ENCODE results near the gene VASH1.

The VASH1 gene

DNA sequence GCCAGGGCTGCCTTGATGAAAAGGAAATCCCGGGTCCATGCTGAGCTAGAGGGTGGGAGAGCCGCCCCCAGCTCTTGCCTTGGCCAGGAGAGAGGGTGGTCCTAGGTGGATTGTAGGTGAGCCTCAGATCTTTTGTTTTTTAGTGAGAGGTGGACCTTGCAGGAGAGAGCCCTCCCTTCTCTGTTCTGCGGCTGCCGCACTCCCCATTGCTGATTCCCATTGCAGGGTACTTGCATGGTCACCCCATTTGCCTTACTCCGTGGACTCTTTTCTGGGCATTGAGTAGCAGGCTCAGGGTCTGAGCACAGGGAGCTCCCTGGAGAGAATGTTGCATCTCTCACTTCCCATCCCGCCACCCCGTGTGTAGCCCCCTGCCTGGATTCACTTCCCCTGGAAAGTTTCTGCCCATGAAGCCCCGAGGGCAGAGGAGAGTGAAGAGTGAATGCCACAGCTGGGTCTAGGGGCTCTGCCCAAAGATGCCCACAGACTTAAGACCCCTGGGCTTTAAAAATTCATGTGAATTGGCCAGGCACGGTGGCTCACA, 10.2 kb downstream of the VASH1 start:
- Mint-ChIP-seq H3K4me3 (no peak overlapping the region), H3K4me1 (peaks cover 22% of the 10 kb centered on the region), H3K27ac (no peak overlapping the region), H3K9me3 (no peaks in the 10 kb centered on the region), H3K36me3 (no peaks in the 10 kb centered on the region), H3K27me3 (peaks cover 44% of the 10 kb centered on the region)
- CTCF ChIA-PET, result interaction anchor here (1.7 to 3.4 kb wide), 2 partner anchors 12 to 61 kb away, joined by 5 to 26 read pairs; no protein-coding TSS in a partner anchor
- no peak for DNase-seq

DNA sequence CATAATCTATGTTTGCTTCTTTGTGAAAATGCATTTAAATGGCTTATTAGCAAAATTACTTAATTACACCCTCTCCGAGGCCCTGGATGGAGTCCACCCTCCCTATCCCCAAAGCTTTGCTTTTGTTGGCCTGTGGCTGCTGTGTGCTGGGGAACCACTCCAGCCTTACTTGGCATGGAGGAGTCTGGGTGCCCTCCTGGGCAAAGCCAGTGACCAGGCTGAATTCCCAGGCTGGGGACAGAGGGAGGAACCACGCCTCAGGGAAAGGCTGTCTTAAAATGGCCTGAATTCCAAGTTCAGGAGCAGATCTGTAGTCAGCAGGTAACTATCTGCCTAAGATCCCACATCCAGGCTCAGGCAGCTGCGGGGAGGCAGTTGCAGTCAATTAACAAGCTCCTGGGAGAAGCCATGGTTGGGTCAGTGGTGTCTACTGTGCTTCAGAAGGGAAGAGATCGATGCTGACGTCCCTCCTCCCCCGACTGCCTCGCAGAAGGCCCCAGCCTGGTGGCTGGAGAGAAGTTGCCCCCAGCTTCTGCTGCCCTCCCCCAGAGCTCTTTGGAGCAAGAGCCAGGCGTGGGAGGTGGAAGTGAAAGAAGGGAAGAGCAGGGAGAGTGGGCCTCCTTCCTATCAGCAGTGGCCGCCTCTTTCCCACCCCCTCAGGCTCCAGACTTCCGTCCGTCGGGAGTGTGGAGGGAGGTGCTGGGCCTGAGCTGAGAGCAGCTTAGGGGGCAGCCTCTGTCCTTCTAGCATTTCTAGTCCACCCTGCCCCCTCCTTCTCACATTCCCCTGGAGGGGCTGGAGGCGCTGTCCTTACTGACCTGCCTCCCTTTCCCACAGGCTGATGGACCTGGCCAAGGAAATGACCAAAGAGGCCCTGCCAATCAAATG, 11.3 kb downstream of the VASH1 start:
- Mint-ChIP-seq H3K36me3 (no peaks in the 10 kb centered on the region), H3K4me3 (no peak overlapping the region), H3K27ac (no peak overlapping the region), H3K4me1 (peaks cover 23% of the 10 kb centered on the region), H3K27me3 (peaks cover 41% of the 10 kb centered on the region), H3K9me3 (no peaks in the 10 kb centered on the region)
- no peak for DNase-seq
- CTCF ChIA-PET, result interaction anchor here (1.1 to 2.2 kb wide), 3 partner anchors 10 to 62 kb away, joined by 5 to 6 read pairs (median 5); no protein-coding TSS in a partner anchor

GRCh38 chr14:76773188-76773885, 12.1 kb downstream of the VASH1 start:
- CTCF ChIA-PET, result interaction anchor here (1.1 to 2.2 kb wide), 3 partner anchors 9 to 63 kb away, joined by 5 to 6 read pairs (median 5); no protein-coding TSS in a partner anchor
- Mint-ChIP-seq H3K27ac (no peak overlapping the region), H3K9me3 (no peaks in the 10 kb centered on the region), H3K4me1 (peaks cover 23% of the 10 kb centered on the region), H3K27me3 (peaks cover 41% of the 10 kb centered on the region), H3K36me3 (no peaks in the 10 kb centered on the region), H3K4me3 (no peak overlapping the region)
- DNase-seq, result no peak

GRCh38 chr14:76773956-76774820, 12.9 kb downstream of the VASH1 start:
- peaks cover 38% of the 10 kb centered on the region for H3K27me3 Mint-ChIP-seq
- no peak for DNase-seq
- no peak overlapping the region for H3K27ac Mint-ChIP-seq
- no peaks in the 10 kb centered on the region for H3K36me3 Mint-ChIP-seq
- no peak overlapping the region for H3K4me3 Mint-ChIP-seq
- H3K9me3 Mint-ChIP-seq, result no peaks in the 10 kb centered on the region
- H3K4me1 Mint-ChIP-seq, result peaks cover 16% of the 10 kb centered on the region
- CTCF ChIA-PET, result interaction anchor here (2.2 kb wide), 1 partner anchor 11 kb away, joined by 6 read pairs; no protein-coding TSS in a partner anchor

- CTCF ChIA-PET, result no interaction called here
- no peaks in the 10 kb centered on the region for H3K9me3 Mint-ChIP-seq
- peaks cover 32% of the 10 kb centered on the region for H3K27me3 Mint-ChIP-seq
- H3K27ac Mint-ChIP-seq, result no peak overlapping the region
- no peak overlapping the region for H3K4me3 Mint-ChIP-seq
- peaks cover 13% of the 10 kb centered on the region for H3K4me1 Mint-ChIP-seq
- no peaks in the 10 kb centered on the region for H3K36me3 Mint-ChIP-seq
- no peak for DNase-seq
Observed at GRCh38 chr14:76774821-76775694, 13.8 kb downstream of the VASH1 start.

GRCh38 chr14:76775695-76776427, 14.6 kb downstream of the VASH1 start:
- no peak overlapping the region for H3K27ac Mint-ChIP-seq
- H3K4me3 Mint-ChIP-seq, result no peak overlapping the region
- CTCF ChIA-PET, result interaction anchor here (1.1 kb wide), 1 partner anchor 8 kb away, joined by 3 read pairs; no protein-coding TSS in a partner anchor
- H3K9me3 Mint-ChIP-seq, result no peaks in the 10 kb centered on the region
- H3K36me3 Mint-ChIP-seq, result no peaks in the 10 kb centered on the region
- no peak for DNase-seq
- peaks cover 24% of the 10 kb centered on the region for H3K27me3 Mint-ChIP-seq
- H3K4me1 Mint-ChIP-seq, result peaks cover 15% of the 10 kb centered on the region

DNA sequence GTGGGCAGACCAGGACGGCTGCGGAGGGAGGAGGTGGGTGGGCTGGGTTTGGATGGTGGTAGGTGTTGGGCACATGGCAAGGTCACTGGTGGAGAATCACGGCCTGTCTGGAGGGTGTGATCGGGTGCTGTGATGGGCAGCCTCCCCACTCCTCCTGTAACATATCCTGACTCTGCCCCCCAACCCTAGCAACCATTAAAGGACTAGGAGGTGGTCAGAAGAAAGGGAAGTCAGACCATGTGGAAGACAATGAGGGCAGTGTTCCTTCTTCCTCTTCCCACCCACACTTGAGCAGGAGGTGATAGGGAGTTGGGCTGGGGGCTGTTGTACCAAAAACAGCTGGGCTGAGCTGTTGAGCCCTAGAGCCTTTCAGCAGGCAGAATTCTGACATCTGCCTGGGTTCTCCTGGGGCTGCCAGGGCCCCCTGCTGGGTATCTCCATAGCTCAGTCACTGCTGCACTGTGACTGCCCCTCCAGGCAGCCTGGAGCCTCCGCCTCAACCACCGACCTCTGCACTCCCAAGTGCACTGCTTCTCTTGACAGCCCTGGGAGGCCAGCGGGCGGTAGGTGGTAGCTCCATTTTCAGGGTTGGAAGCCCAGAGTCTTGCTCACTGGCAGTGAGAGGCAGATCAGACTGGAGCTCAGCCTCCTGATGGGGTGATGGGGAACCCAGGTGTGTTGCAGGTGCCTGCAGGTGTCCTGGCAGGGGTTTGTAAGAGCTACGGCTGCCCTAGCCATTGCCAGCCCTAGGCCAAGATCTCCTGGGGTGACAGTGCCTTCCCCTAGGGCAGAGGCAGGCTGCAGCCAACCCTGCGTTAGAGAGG, 15.4 kb downstream of the VASH1 start:
- Mint-ChIP-seq H3K4me1 (peaks cover 18% of the 10 kb centered on the region), H3K27me3 (peaks cover 17% of the 10 kb centered on the region), H3K4me3 (no peak overlapping the region), H3K36me3 (no peaks in the 10 kb centered on the region), H3K27ac (no peak overlapping the region), H3K9me3 (no peaks in the 10 kb centered on the region)
- CTCF ChIA-PET, result interaction anchor here (1.0 to 1.4 kb wide), 4 partner anchors 9 to 65 kb away, joined by 3 to 9 read pairs (median 5); no protein-coding TSS in a partner anchor
- no peak for DNase-seq

GRCh38 chr14:76777721-76778120, 16.5 kb downstream of the VASH1 start:
- Mint-ChIP-seq H3K36me3 (peaks cover 2% of the 10 kb centered on the region), H3K4me1 (peaks cover 29% of the 10 kb centered on the region), H3K27ac (peak overlapping the region; percentile 42), H3K4me3 (no peak overlapping the region), H3K27me3 (peaks cover 6% of the 10 kb centered on the region), H3K9me3 (no peaks in the 10 kb centered on the region)
- DNase-seq, result no peak
- CTCF ChIA-PET, result interaction anchor here (1.0 to 1.4 kb wide), 2 partner anchors 38 to 66 kb away, joined by 3 to 9 read pairs; no protein-coding TSS in a partner anchor

GRCh38 chr14:76778546-76779215, 17.4 kb downstream of the VASH1 start:
- Mint-ChIP-seq H3K4me3 (no peak overlapping the region), H3K9me3 (no peaks in the 10 kb centered on the region), H3K27me3 (peaks cover 4% of the 10 kb centered on the region), H3K4me1 (peaks cover 38% of the 10 kb centered on the region), H3K36me3 (peaks cover 3% of the 10 kb centered on the region), H3K27ac (no peak overlapping the region)
- CTCF ChIA-PET, result interaction anchor here (2.3 kb wide), 1 partner anchor 68 kb away, joined by 5 read pairs; no protein-coding TSS in a partner anchor
- no peak for DNase-seq

DNA sequence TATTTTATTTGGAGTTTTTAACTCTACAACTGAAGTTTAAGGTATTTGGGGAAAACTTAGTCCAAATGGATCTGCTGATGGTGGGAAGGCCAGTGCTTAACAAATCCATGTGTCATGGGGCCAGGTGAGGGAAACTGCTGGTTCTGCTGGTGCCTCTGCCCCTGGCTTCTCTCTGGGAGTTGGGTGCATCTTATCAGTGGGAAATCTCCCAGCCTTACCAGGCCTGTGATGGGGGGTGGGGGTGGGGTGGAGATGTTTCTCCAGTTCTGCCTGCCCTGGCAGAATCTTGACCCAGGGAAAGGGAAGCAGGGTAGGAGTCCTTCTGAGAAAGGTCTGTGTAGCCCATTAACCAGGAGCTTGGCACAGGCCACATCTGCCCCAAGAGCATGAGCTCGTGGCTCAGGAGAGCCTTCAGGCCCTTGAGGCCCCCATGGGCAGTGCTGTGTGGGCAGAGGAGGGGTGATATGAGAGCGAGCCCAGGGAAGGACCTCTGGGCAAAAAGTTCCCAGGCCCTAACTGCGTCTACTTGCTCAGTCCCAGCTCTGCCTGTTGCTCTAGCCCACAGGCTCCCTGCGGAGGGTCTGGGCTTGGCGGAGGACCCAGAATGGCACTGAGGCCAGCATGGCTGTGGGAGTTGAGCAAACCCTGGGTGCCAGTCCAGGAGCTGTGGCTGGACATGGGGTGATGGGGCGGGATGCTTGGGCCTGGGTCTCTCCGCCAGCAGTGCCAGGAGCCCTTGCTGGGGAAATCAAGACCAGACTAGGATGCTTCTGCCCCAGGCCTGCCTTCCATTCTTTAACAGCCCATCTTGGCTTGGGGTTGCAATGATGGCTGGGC, 18.2 kb downstream of the VASH1 start:
- Mint-ChIP-seq H3K9me3 (no peaks in the 10 kb centered on the region), H3K36me3 (peaks cover 3% of the 10 kb centered on the region), H3K27me3 (peaks cover 1% of the 10 kb centered on the region), H3K4me1 (peaks cover 38% of the 10 kb centered on the region), H3K27ac (no peak overlapping the region), H3K4me3 (no peak overlapping the region)
- DNase-seq, result no peak
- CTCF ChIA-PET, result interaction anchor here (2.3 kb wide), 1 partner anchor 69 kb away, joined by 5 read pairs; no protein-coding TSS in a partner anchor

- no peaks in the 10 kb centered on the region for H3K27me3 Mint-ChIP-seq
- DNase-seq, result no peak
- H3K27ac Mint-ChIP-seq, result no peak overlapping the region
- H3K4me1 Mint-ChIP-seq, result peaks cover 38% of the 10 kb centered on the region
- peaks cover 3% of the 10 kb centered on the region for H3K36me3 Mint-ChIP-seq
- CTCF ChIA-PET, result interaction anchor here (2.3 kb wide), 1 partner anchor 70 kb away, joined by 5 read pairs; no protein-coding TSS in a partner anchor
- H3K9me3 Mint-ChIP-seq, result no peaks in the 10 kb centered on the region
- H3K4me3 Mint-ChIP-seq, result no peak overlapping the region
Observed at GRCh38 chr14:76780058-76780345, 18.7 kb downstream of the VASH1 start.

All from activated naive CD4-positive, alpha-beta T cell treated with anti-CD3 and anti-CD28 coated beads, Interleukin-2, amount 10 ng/mL, durations not matched to agents 7 days and 5 days (primary cell).